Measurements from ENCODE around the gene MEOX1. TPM values are rescaled to one million over a fixed set of nuclear protein-coding genes. Genes with fewer than 3 reads are reported as not detected.

Gene MEOX1
- total and polyA plus RNA-seq, 2 of the 13 experiments (the other 11 are each of a cell fraction or from before 2014, with no cell fraction given) = not detected

DNA sequence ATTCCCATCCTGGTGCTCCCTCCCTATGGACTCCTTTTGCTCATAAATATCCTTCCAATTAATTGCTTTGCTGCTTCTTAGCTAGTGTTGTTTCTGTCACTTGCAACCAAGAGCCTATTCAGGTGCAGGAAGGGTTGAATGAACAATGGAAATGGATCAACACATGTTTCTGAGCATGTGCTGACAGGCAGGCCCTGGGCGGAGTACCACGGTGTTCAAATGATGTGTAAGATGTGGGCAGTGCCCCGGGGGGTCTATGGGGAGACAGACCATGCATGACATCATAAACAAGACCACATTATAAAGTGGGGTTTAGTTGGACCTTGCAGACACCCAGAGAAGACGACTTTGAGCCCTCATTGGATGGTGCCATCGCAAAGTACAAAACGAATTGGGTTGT lies 48.4 kb upstream of the MEOX1 start:
- no TSS peak for BruUV-seq (replicated peaks)
- no peak overlapping the region for H3K4me2 ChIP-seq (ENCODE audit: low read depth, low read length)
- H3K9me3 ChIP-seq (ENCODE audit: low read length) = no peaks in the 10 kb centered on the region
- no peak overlapping the region for H2AFZ ChIP-seq (ENCODE audit: low read length)
- no peaks in the 10 kb centered on the region for H3K36me3 ChIP-seq (replicated peaks in 1 of 2; ENCODE audit: control insufficient read depth in 1 of 2, insufficient read depth in 2 of 2, low read length in 2 of 2)
- in situ Hi-C loops (cut with HindIII; ENCODE audit: extremely low pct_ligation_motif_present, low pct_unique_long_range_greater_than_20kb) (no loop called here), intact Hi-C loops (cut with micrococcal nuclease; ENCODE audit: unreplicated experiment) (no loop called here)
- H3K27me3 ChIP-seq (ENCODE audit: control insufficient read depth in 1 of 2, insufficient read depth in 2 of 2, low read length in 2 of 2) = peaks cover 4 to 76% of the 10 kb centered on the region in 2 experiments
- no peaks in the 10 kb centered on the region for H4K20me1 ChIP-seq (ENCODE audit: insufficient read depth, low read length)
- no peak for FAIRE-seq
- H3K79me2 ChIP-seq (ENCODE audit: insufficient read depth, low read length) = no peaks in the 10 kb centered on the region
- DNase-seq (ENCODE audit: low spot score) = no peak
- no peak overlapping the region for H3K4me3 ChIP-seq (replicated peaks in 1 of 3; ENCODE audit: insufficient read depth in 1 of 3, low read depth in 2 of 3, low read length in 3 of 3)
- WGBS (ENCODE audit: low lambda C conversion rate) = 38% methylated on average over 6 of the region's 6 CpGs
- peaks cover 15% of the 10 kb centered on the region for H3K4me1 ChIP-seq (ENCODE audit: insufficient read depth, low read length)
- ChIA-PET CTCF (ENCODE audit: low intra/inter-chr PET ratio, low total read pairs) (no interaction called here), POLR2A (no interaction called here)
- H3K27ac ChIP-seq (ENCODE audit: extremely low read length, insufficient read depth, low read length) = no peak overlapping the region
- TF ChIP-seq TSC22D2 (CRISPR knock-in tag; IDR thresholded peaks at IDR 0.05; ENCODE audit: borderline replicate concordance) = no peak
- TF ChIP-seq, protein P1, sequence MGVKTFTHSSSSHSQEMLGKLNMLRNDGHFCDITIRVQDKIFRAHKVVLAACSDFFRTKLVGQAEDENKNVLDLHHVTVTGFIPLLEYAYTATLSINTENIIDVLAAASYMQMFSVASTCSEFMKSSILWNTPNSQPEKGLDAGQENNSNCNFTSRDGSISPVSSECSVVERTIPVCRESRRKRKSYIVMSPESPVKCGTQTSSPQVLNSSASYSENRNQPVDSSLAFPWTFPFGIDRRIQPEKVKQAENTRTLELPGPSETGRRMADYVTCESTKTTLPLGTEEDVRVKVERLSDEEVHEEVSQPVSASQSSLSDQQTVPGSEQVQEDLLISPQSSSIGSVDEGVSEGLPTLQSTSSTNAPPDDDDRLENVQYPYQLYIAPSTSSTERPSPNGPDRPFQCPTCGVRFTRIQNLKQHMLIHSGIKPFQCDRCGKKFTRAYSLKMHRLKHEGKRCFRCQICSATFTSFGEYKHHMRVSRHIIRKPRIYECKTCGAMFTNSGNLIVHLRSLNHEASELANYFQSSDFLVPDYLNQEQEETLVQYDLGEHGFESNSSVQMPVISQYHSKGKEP (CRISPR knock-in tag; IDR thresholded peaks at IDR 0.05) = no peak
- TF ChIP-seq, protein P2, sequence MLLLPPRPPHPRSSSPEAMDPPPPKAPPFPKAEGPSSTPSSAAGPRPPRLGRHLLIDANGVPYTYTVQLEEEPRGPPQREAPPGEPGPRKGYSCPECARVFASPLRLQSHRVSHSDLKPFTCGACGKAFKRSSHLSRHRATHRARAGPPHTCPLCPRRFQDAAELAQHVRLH (CRISPR knock-in tag; IDR thresholded peaks at IDR 0.05; ENCODE audit: borderline replicate concordance, low read depth) = no peak
- peak; percentile 54; the same call in 1 of the 2 replicates for TF ChIP-seq ATF7 (IDR thresholded peaks at IDR 0.05)
- no peak for TF ChIP-seq ATF7 (CRISPR knock-in tag; IDR thresholded peaks at IDR 0.05)
- TF ChIP-seq FLYWCH1 (CRISPR knock-in tag; IDR thresholded peaks at IDR 0.05) = no peak
- no peak overlapping the region for H3K9ac ChIP-seq (ENCODE audit: insufficient read depth, low read depth, low read length)
- ATAC-seq = no peak

DNA sequence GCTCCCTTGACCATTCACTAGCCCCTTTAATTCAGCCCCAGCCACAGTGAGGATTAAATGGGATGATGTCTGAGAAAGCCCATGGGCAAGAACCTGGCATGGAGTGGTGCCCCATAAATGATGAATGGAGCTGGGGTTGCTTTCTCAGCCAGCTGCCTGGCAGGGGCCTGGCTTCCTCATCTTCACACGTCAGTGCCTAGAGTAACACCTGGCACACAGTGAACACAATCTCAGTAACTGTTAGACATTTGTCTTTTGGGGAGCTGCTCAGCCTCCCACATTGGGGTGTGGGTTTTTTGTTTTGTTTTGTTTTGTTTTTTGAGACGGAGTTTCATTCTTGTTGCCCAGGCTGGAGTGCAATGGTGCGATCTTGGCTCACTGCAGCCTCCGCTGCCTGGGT lies 47.5 kb upstream of the MEOX1 start:
- FAIRE-seq (no peak), ATAC-seq (no peak), DNase-seq (ENCODE audit: low spot score) (no peak)
- no TSS peak for BruUV-seq (replicated peaks)
- no peaks in the 10 kb centered on the region for H4K20me1 ChIP-seq (ENCODE audit: insufficient read depth, low read length)
- no peaks in the 10 kb centered on the region for H3K9me3 ChIP-seq (ENCODE audit: low read length)
- ChIA-PET CTCF (ENCODE audit: low intra/inter-chr PET ratio, low total read pairs) (interaction anchor here (1.0 kb wide), 1 partner anchor 51 kb away, joined by 3 read pairs; no protein-coding TSS in a partner anchor), POLR2A (no interaction called here)
- H2AFZ ChIP-seq (ENCODE audit: low read length) = no peak overlapping the region
- intact Hi-C loops (cut with micrococcal nuclease; ENCODE audit: unreplicated experiment) = no loop called here
- no peak overlapping the region for H3K9ac ChIP-seq (ENCODE audit: insufficient read depth, low read depth, low read length)
- H3K27ac ChIP-seq (ENCODE audit: extremely low read length, insufficient read depth, low read length) = no peak overlapping the region
- no peak overlapping the region for H3K4me2 ChIP-seq (ENCODE audit: low read depth, low read length)
- in situ Hi-C loops (cut with HindIII; ENCODE audit: extremely low pct_ligation_motif_present, low pct_unique_long_range_greater_than_20kb) = no loop called here
- no peaks in the 10 kb centered on the region for H3K36me3 ChIP-seq (replicated peaks in 1 of 2; ENCODE audit: control insufficient read depth in 1 of 2, insufficient read depth in 2 of 2, low read length in 2 of 2)
- H3K4me1 ChIP-seq (ENCODE audit: insufficient read depth, low read length) = peaks cover 11% of the 10 kb centered on the region
- no peaks in the 10 kb centered on the region for H3K79me2 ChIP-seq (ENCODE audit: insufficient read depth, low read length)
- H3K27me3 ChIP-seq (ENCODE audit: control insufficient read depth in 1 of 2, insufficient read depth in 2 of 2, low read length in 2 of 2) = peaks cover 2 to 68% of the 10 kb centered on the region in 2 experiments
- H3K4me3 ChIP-seq (replicated peaks in 1 of 3; ENCODE audit: insufficient read depth in 1 of 3, low read depth in 2 of 3, low read length in 3 of 3) = no peak overlapping the region
- WGBS (ENCODE audit: low lambda C conversion rate) = 63% methylated on average over 4 of the region's 4 CpGs
- TF ChIP-seq ZNF543 (CRISPR knock-in tag; IDR thresholded peaks at IDR 0.05) (no peak), TEAD3 (CRISPR knock-in tag; optimal IDR thresholded peaks at IDR 0.05; ENCODE audit: borderline replicate concordance) (no peak), SRSF4 (IDR thresholded peaks at IDR 0.05; ENCODE audit: low read depth, low read length, poor library complexity, severe bottlenecking) (no peak), ZNF3 (CRISPR knock-in tag; IDR thresholded peaks at IDR 0.05) (no peak), ZBTB20 (CRISPR knock-in tag; IDR thresholded peaks at IDR 0.05; ENCODE audit: borderline replicate concordance, low read depth) (no peak)
- TF ChIP-seq, protein P3, sequence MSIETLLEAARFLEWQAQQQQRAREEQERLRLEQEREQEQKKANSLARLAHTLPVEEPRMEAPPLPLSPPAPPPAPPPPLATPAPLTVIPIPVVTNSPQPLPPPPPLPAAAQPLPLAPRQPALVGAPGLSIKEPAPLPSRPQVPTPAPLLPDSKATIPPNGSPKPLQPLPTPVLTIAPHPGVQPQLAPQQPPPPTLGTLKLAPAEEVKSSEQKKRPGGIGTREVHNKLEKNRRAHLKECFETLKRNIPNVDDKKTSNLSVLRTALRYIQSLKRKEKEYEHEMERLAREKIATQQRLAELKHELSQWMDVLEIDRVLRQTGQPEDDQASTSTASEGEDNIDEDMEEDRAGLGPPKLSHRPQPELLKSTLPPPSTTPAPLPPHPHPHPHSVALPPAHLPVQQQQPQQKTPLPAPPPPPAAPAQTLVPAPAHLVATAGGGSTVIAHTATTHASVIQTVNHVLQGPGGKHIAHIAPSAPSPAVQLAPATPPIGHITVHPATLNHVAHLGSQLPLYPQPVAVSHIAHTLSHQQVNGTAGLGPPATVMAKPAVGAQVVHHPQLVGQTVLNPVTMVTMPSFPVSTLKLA (IDR thresholded peaks at IDR 0.05) = no peak
- TF ChIP-seq, protein P4, sequence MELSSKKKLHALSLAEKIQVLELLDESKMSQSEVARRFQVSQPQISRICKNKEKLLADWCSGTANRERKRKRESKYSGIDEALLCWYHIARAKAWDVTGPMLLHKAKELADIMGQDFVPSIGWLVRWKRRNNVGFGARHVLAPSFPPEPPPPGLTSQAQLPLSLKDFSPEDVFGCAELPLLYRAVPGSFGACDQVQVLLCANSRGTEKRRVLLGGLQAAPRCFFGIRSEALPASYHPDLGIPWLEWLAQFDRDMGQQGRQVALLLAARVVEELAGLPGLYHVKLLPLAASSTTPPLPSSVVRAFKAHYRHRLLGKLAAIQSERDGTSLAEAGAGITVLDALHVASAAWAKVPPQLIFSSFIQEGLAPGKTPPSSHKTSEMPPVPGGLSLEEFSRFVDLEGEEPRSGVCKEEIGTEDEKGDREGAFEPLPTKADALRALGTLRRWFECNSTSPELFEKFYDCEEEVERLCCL (CRISPR knock-in tag; IDR thresholded peaks at IDR 0.05; ENCODE audit: borderline replicate concordance) = no peak
